Choroid plexus epithelial cell (primary cell): Measurements from ENCODE around the gene QPCTL.
A peak's percentile ranks its signal among the peaks of the same experiment; 100 is the strongest.

Source experiments
- DNase-seq: peaks from one replicate; pipeline ENCODE4 v3.0.0-alpha.2; 2010; ENCODE audit warnings: low read depth
- H3K4me3 ChIP-seq: 2 replicates; pipeline ENCODE4 v1.5.1; 2011; ENCODE audit warnings: low read depth, mild to moderate bottlenecking, control low read depth, low read length, moderate library complexity
- CTCF ChIP-seq: conservative IDR thresholded peaks from 2 replicates; pipeline ENCODE4 v1.5.1; 2011; ENCODE audit warnings: low read depth, mild to moderate bottlenecking, control low read depth, inconsistent platforms, low read length, moderate library complexity

QPCTL gene

GRCh38 chr19:45711851-45712698 lies 19.6 kb downstream of the QPCTL start:
- H3K4me3 ChIP-seq = no peak overlapping the region
- DNase-seq = no peak
- no peak for TF ChIP-seq CTCF

GRCh38 chr19:45712699-45713067 lies 20.2 kb downstream of the QPCTL start:
- no peak overlapping the region for H3K4me3 ChIP-seq
- TF ChIP-seq CTCF = no peak
- no peak for DNase-seq

- no peak for DNase-seq
- TF ChIP-seq CTCF = no peak
- H3K4me3 ChIP-seq = no peak overlapping the region
Observed at GRCh38 chr19:45713141-45713540, 20.7 kb downstream of the QPCTL start.

- no peak for DNase-seq
- TF ChIP-seq CTCF = no peak
- H3K4me3 ChIP-seq = no peak overlapping the region
Observed at GRCh38 chr19:45715139-45715538, 22.7 kb downstream of the QPCTL start.

DNA sequence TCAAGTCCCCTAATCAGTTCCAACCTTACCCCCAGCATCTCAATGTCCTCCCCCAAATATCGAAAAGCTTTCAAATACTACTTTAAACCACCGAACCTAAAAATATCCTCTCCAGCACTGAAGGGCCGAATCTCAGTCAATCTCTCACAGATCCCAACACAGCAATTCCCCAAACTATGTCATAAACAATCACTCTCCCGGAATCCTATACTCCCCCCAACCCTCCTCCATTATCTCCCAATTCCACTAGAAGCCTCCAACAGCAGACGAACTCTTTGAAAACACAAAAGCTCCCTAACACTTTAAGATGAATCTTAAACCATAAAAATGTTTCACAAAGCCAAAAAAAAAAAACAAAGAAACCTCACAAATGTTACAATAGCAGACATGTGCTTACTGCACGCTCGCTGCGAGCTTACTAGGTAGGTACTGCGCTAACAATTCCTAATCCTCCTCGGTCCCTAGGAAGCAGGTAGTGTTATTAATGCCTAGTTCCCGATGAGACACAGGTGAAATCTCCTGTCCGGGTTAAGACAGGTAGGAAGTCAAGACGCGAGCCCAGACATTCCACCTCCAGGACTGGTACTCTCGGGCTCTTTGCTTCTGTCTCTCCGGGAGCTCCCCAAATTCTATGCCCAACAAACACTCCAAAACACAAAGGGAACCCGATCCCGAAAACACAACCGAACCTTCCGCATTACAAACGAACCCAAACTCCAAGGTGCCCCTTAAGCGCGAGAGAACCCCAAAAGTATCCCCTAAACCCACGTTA lies 24.1 kb downstream of the QPCTL start:
- no peak for TF ChIP-seq CTCF
- DNase-seq = peak; percentile 46
- peak overlapping the region; percentile 66 for H3K4me3 ChIP-seq

DNA sequence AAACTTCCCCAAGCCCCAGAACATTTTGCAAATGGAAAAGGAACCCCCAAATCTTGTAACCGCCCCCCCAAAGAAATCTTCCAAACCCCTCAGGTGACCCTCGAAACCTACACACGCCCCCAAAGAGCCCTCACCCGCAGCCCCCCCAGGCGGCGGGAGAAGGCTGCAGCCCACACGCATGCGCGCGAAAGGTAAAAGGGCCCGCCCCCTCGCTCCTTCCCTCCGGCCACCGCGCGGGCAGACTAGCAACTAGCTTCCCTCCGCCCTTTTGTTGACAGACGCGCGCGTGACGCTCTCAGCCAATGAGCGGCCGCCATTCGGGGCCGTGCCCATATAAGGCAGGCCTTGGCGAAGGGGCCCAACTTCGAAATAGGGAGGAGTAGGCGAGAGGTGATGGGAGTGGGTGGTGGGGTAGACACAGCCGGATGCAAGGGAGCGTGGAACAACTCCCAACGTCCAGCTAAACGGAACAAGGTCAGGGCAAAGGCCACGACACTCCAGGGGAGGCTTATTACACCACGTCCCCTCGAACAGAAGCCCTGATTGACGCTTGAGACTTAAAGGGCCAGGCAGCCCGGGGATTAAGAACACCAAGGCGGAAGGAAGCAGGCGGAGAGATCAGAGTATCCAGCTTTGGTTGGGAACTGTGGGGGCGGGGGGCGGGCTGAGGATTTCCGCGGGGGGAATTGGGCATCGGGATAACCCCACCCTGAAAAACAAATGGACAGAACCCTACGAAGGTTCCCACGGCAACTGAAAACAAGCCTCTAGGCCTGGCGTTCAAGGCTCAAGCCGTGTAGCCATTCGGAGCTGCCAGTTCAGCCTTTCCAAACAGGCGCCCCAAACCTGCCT lies 24.9 kb downstream of the QPCTL start:
- TF ChIP-seq CTCF = peak; percentile 36
- peak; percentile 100 for DNase-seq
- H3K4me3 ChIP-seq = peak overlapping the region; percentile 66
